ENCODE measurements around the gene TFEB.

- TF ChIP-seq RAD21 (IDR thresholded peaks at IDR 0.05 in 1 of 2, conservative IDR thresholded peaks at IDR 0.05 in 1 of 2; ENCODE audit: low read depth in 2 of 2, low read length in 2 of 2) (no peak), NANOG (IDR thresholded peaks at IDR 0.05; ENCODE audit: insufficient read depth, low read depth, low read length, poor library complexity, severe bottlenecking) (no peak), RNF2 (IDR thresholded peaks at IDR 0.05; ENCODE audit: borderline replicate concordance, low read depth, low read length, missing control alignments, poor library complexity, severe bottlenecking) (no peak), POLR2A (IDR thresholded peaks at IDR 0.05; ENCODE audit: control extremely low read depth in 1 of 2, low read depth in 2 of 2, low read length in 2 of 2) (no peak), TAF1 (IDR thresholded peaks at IDR 0.05; ENCODE audit: low read depth, low read length) (no peak), TEAD4 (IDR thresholded peaks at IDR 0.05; ENCODE audit: low read depth, low read length) (no peak)
- TF ChIP-seq, protein P1, sequence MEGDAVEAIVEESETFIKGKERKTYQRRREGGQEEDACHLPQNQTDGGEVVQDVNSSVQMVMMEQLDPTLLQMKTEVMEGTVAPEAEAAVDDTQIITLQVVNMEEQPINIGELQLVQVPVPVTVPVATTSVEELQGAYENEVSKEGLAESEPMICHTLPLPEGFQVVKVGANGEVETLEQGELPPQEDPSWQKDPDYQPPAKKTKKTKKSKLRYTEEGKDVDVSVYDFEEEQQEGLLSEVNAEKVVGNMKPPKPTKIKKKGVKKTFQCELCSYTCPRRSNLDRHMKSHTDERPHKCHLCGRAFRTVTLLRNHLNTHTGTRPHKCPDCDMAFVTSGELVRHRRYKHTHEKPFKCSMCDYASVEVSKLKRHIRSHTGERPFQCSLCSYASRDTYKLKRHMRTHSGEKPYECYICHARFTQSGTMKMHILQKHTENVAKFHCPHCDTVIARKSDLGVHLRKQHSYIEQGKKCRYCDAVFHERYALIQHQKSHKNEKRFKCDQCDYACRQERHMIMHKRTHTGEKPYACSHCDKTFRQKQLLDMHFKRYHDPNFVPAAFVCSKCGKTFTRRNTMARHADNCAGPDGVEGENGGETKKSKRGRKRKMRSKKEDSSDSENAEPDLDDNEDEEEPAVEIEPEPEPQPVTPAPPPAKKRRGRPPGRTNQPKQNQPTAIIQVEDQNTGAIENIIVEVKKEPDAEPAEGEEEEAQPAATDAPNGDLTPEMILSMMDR (IDR thresholded peaks at IDR 0.05; ENCODE audit: control extremely low read depth in 1 of 3, insufficient read depth in 1 of 3, low read depth in 1 of 3, low read length in 3 of 3): no peak
- TF ChIP-seq, protein P2, sequence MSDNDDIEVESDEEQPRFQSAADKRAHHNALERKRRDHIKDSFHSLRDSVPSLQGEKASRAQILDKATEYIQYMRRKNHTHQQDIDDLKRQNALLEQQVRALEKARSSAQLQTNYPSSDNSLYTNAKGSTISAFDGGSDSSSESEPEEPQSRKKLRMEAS (IDR thresholded peaks at IDR 0.05): no peak
- TF ChIP-seq, protein P3, sequence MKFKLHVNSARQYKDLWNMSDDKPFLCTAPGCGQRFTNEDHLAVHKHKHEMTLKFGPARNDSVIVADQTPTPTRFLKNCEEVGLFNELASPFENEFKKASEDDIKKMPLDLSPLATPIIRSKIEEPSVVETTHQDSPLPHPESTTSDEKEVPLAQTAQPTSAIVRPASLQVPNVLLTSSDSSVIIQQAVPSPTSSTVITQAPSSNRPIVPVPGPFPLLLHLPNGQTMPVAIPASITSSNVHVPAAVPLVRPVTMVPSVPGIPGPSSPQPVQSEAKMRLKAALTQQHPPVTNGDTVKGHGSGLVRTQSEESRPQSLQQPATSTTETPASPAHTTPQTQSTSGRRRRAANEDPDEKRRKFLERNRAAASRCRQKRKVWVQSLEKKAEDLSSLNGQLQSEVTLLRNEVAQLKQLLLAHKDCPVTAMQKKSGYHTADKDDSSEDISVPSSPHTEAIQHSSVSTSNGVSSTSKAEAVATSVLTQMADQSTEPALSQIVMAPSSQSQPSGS (IDR thresholded peaks at IDR 0.05; ENCODE audit: low read length): no peak
- TF ChIP-seq, protein P4, sequence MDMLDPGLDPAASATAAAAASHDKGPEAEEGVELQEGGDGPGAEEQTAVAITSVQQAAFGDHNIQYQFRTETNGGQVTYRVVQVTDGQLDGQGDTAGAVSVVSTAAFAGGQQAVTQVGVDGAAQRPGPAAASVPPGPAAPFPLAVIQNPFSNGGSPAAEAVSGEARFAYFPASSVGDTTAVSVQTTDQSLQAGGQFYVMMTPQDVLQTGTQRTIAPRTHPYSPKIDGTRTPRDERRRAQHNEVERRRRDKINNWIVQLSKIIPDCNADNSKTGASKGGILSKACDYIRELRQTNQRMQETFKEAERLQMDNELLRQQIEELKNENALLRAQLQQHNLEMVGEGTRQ (IDR thresholded peaks at IDR 0.05; ENCODE audit: low read length): no peak
These were observed 81.7 kb downstream of the TFEB start for GRCh38 chr6:41653691-41654090.
